ENCODE measurements around the gene BSND.

- no peak for TF ChIP-seq CTCF (IDR thresholded peaks at IDR 0.05; ENCODE audit: low read length)
- TF ChIP-seq EZH2 (IDR thresholded peaks at IDR 0.05; ENCODE audit: borderline replicate concordance, low read length) = no peak
These were observed 46.1 kb downstream of the BSND start for GRCh38 chr1:55044617-55045397.
